T-cell (primary cell): ENCODE data around the gene NISCH. TPM values are rescaled to one million over a fixed set of nuclear protein-coding genes. Genes with fewer than 3 reads are reported as not detected.

ENCODE experiments used
- ATAC-seq, 4 experiments: fragments of 200-7000 bp in 3 of 4; fragments of 150-1000 bp in 1 of 4; cut with Tn5 transposase; replicated peaks in 1 of 4; 1 replicate in 3 of 4; 2 replicates in 1 of 4; pipeline ENCODE4 v1.10.0; 2021; ENCODE audit warnings: moderate library complexity in 3 of 4, mild to moderate bottlenecking in 2 of 4, moderate number of reproducible peaks in 1 of 4
- CTCF ChIA-PET, 2 donors: fragments of 300-600 bp; sonication (Branson Sonifier 250); formaldehyde crosslinking; loops; one replicate each; lab custom pipeline; 2022; ENCODE audit warnings: antibody characterized with exemption in 2 of 2; lab: Charles Lee
- POLR2A ChIA-PET, 2 donors: fragments of 300-600 bp; sonication (Branson Sonifier 250); formaldehyde crosslinking; loops; one replicate each; lab custom pipeline; 2022; ENCODE audit warnings: antibody characterized with exemption in 2 of 2; lab: Charles Lee
- DNase-seq, 35 experiments: peaks; one replicate each; pipeline versions ENCODE4 v3.0.0 to v3.0.0-alpha.2; 2013 to 2023
- H3K27ac ChIP-seq: one replicate; pipeline ENCODE4 v1.5.1; 2013; ENCODE audit warnings: low read length
- H3K27me3 ChIP-seq, 2 experiments: replicated peaks in 1 of 2; 1 replicate in 1 of 2; 2 replicates in 1 of 2; pipeline versions ENCODE4 v1.6.1 to v1.7.0; 2013; ENCODE audit warnings: low read length in 1 of 2, mixed read lengths in 1 of 2; ENCODE audit not compliant: control insufficient read depth in 2 of 2, insufficient read depth in 2 of 2; ENCODE audit errors: extremely low read depth in 1 of 2
- H3K36me3 ChIP-seq, 2 donors: 1 replicate in 1 of 2; 2 replicates in 1 of 2; pipeline versions ENCODE4 v1.6.1 to v1.7.0; 2013; ENCODE audit warnings: low read length in 1 of 2; ENCODE audit not compliant: control insufficient read depth in 2 of 2, insufficient read depth in 1 of 2; ENCODE audit errors: extremely low read depth in 1 of 2
- H3K4me1 ChIP-seq, 2 experiments: 1 replicate in 1 of 2; 2 replicates in 1 of 2; pipeline versions ENCODE4 v1.6.1 to v1.7.0; 2013; ENCODE audit warnings: low read length in 2 of 2, mixed read lengths in 1 of 2; ENCODE audit not compliant: insufficient read depth in 2 of 2, control insufficient read depth in 1 of 2; ENCODE audit errors: extremely low read depth in 1 of 2
- H3K4me3 ChIP-seq, 2 donors: 1 replicate in 1 of 2; 2 replicates in 1 of 2; pipeline versions ENCODE4 v1.5.1 to v1.7.0; 2013; ENCODE audit warnings: mild to moderate bottlenecking in 2 of 2, low read length in 1 of 2, moderate library complexity in 1 of 2; ENCODE audit not compliant: control insufficient read depth in 1 of 2; ENCODE audit errors: extremely low read depth in 1 of 2
- H3K9me3 ChIP-seq: 2 replicates; pipeline ENCODE4 v1.7.0; 2013
- H3K27ac Mint-ChIP-seq, 2 donors: one replicate each; pipeline ENCODE4 v1.8.0; 2020 to 2021; ENCODE audit warnings: mild to moderate bottlenecking in 2 of 2, mixed read lengths in 2 of 2
- H3K27me3 Mint-ChIP-seq, 2 donors: one replicate each; pipeline ENCODE4 v1.8.0; 2021 to 2022; ENCODE audit warnings: mixed read lengths in 2 of 2
- H3K36me3 Mint-ChIP-seq: one replicate; pipeline ENCODE4 v1.8.0; 2021; ENCODE audit warnings: mixed read lengths
- H3K4me1 Mint-ChIP-seq, 3 donors: one replicate each; pipeline ENCODE4 v1.8.0; 2020 to 2022; ENCODE audit warnings: mixed read lengths in 3 of 3, mild to moderate bottlenecking in 1 of 3
- H3K4me3 Mint-ChIP-seq, 3 donors: one replicate each; pipeline ENCODE4 v1.8.0; 2020 to 2022; ENCODE audit warnings: mild to moderate bottlenecking in 3 of 3, mixed read lengths in 3 of 3, moderate library complexity in 3 of 3
- H3K9me3 Mint-ChIP-seq, 3 donors: one replicate each; pipeline ENCODE4 v1.8.0; 2020 to 2022; ENCODE audit warnings: mixed read lengths in 3 of 3
- WGBS: methylation state at CpG from one replicate; pipeline ENCODE4 v1.1.5; 2013; ENCODE audit warnings: missing lambda C conversion rate; ENCODE audit not compliant: insufficient coverage; 5-methylcytosine and 5-hydroxymethylcytosine counted together
- total RNA-seq, 35 experiments: library from RNA in 6 of 35; stranded (reverse) in 6 of 35; fragments of 120-200 nt in 1 of 35; gene quantifications; one replicate each; pipeline versions ENCODE4 v1.2.1 to v1.2.4 and lab custom pipeline; 2013 to 2026

Gene NISCH
- total RNA-seq, 5 donors from 2014 or later (not counting 1 experiment from before 2014, with no cell fraction given) = 152 to 171 (median 157) TPM

GRCh38 chr3:52477796-52478095 lies 22.3 kb downstream of the NISCH start:
- H3K4me3 Mint-ChIP-seq = no peak overlapping the region
- H3K9me3 Mint-ChIP-seq = no peaks in the 10 kb centered on the region
- H3K36me3 Mint-ChIP-seq = peaks cover 46% of the 10 kb centered on the region
- WGBS = 98% methylated on average over 5 of the region's 6 CpGs
- ChIA-PET POLR2A (no interaction called here), CTCF (no interaction called here)
- H3K27ac ChIP-seq = no peak overlapping the region
- H3K36me3 ChIP-seq = peaks cover 49 to 92% of the 10 kb centered on the region in 2 donors
- H3K27me3 Mint-ChIP-seq = no peaks in the 10 kb centered on the region
- DNase-seq (no peak), ATAC-seq (no peak)
- H3K27ac Mint-ChIP-seq = no peak overlapping the region
- no peaks in the 10 kb centered on the region for H3K9me3 ChIP-seq
- H3K27me3 ChIP-seq = no peaks in the 10 kb centered on the region
- no peak overlapping the region for H3K4me3 ChIP-seq
- no peaks in the 10 kb centered on the region for H3K4me1 Mint-ChIP-seq
- H3K4me1 ChIP-seq = no peaks in the 10 kb centered on the region

GRCh38 chr3:52479037-52479876 lies 23.9 kb downstream of the NISCH start:
- no peak for DNase-seq
- no peaks in the 10 kb centered on the region for H3K27me3 Mint-ChIP-seq
- ATAC-seq = no peak
- Histone ChIP-seq H3K36me3 (peaks cover 41 to 85% of the 10 kb centered on the region in 2 donors), H3K9me3 (no peaks in the 10 kb centered on the region), H3K27me3 (no peaks in the 10 kb centered on the region), H3K27ac (no peak overlapping the region), H3K4me3 (no peak overlapping the region), H3K4me1 (no peaks in the 10 kb centered on the region)
- ChIA-PET CTCF (no interaction called here), POLR2A (no interaction called here)
- H3K4me1 Mint-ChIP-seq = no peaks in the 10 kb centered on the region
- H3K27ac Mint-ChIP-seq = no peak overlapping the region
- H3K4me3 Mint-ChIP-seq = no peak overlapping the region
- no peaks in the 10 kb centered on the region for H3K9me3 Mint-ChIP-seq
- WGBS = 97% methylated on average over 7 of the region's 7 CpGs
- peaks cover 42% of the 10 kb centered on the region for H3K36me3 Mint-ChIP-seq

- no peak overlapping the region for H3K27ac ChIP-seq
- peaks cover 38 to 78% of the 10 kb centered on the region in 2 donors for H3K36me3 ChIP-seq
- Mint-ChIP-seq H3K4me1 (no peaks in the 10 kb centered on the region), H3K27me3 (no peaks in the 10 kb centered on the region), H3K36me3 (peaks cover 38% of the 10 kb centered on the region), H3K27ac (no peak overlapping the region), H3K4me3 (no peak overlapping the region), H3K9me3 (no peaks in the 10 kb centered on the region)
- no peak for DNase-seq
- no peak for ATAC-seq
- H3K4me1 ChIP-seq = no peaks in the 10 kb centered on the region
- WGBS = 94% methylated on average over 7 of the region's 16 CpGs
- no peaks in the 10 kb centered on the region for H3K27me3 ChIP-seq
- CTCF ChIA-PET = no interaction called here
- H3K9me3 ChIP-seq = no peaks in the 10 kb centered on the region
- POLR2A ChIA-PET = no interaction called here
- H3K4me3 ChIP-seq = no peak overlapping the region
Observed at GRCh38 chr3:52479877-52480575, 24.6 kb downstream of the NISCH start.

GRCh38 chr3:52480768-52481715 lies 25.6 kb downstream of the NISCH start:
- ATAC-seq = no peak
- 97% methylated on average over 17 of the region's 27 CpGs for WGBS
- H3K4me3 Mint-ChIP-seq = no peak overlapping the region

DNA sequence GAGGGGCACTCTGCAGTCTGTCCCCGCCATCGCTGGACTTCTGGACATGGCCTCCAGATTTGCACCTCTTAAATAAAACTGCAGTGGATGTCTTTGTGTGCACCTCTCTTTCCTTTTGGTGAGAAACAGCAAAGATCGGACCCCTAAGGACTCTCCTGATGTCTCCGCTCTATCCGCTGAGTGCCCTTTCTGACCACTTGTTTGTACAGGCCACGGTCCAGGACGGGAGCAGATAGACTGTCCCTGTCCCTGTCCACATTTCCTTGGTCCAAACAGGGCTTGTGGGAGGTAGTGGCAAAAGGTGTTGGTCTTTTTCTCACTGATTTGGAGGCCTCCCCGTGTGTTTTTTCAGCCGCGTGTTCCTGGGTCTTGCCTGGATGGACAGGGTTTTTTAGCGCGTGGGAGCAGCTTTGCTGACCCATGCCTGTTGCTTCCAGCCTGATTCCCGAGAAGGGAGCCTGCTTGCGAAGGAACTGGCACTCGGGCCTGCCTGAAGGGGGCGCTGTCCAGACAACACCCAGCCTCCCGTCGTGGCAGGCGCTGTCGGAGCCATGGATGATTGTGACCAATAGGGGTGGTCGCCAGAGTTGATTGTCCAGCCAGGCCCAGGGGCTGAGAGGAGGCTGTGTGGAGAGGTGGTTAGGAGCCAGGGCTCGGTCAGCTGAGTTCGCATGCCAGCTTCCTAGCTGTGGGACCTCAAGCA lies 26.6 kb downstream of the NISCH start:
- H3K27me3 Mint-ChIP-seq = no peaks in the 10 kb centered on the region
- H3K4me3 Mint-ChIP-seq = no peak overlapping the region
- no peak overlapping the region for H3K4me3 ChIP-seq
- DNase-seq = peak in 5 of 35 experiments; percentile 11 to 34 (median 16)
- H3K9me3 ChIP-seq = no peaks in the 10 kb centered on the region
- no peak overlapping the region for H3K27ac Mint-ChIP-seq
- 94% methylated on average over 22 of the region's 23 CpGs for WGBS
- no peaks in the 10 kb centered on the region for H3K4me1 Mint-ChIP-seq
- H3K36me3 Mint-ChIP-seq = peaks cover 33% of the 10 kb centered on the region
- no peak overlapping the region for H3K27ac ChIP-seq
- ATAC-seq = no peak
- no peaks in the 10 kb centered on the region for H3K4me1 ChIP-seq
- ChIA-PET POLR2A (no interaction called here), CTCF (no interaction called here)
- H3K9me3 Mint-ChIP-seq = no peaks in the 10 kb centered on the region
- H3K27me3 ChIP-seq = no peaks in the 10 kb centered on the region
- peaks cover 41 to 74% of the 10 kb centered on the region in 2 donors for H3K36me3 ChIP-seq

More at GRCh38 chr3:52480768-52481715, 25.6 kb downstream of the NISCH start:
- H3K4me3 ChIP-seq = no peak overlapping the region
- H3K4me1 ChIP-seq = no peaks in the 10 kb centered on the region
- no peaks in the 10 kb centered on the region for H3K9me3 ChIP-seq
- Mint-ChIP-seq H3K27ac (no peak overlapping the region), H3K27me3 (no peaks in the 10 kb centered on the region), H3K4me1 (no peaks in the 10 kb centered on the region), H3K36me3 (peaks cover 33% of the 10 kb centered on the region), H3K9me3 (no peaks in the 10 kb centered on the region)
- H3K36me3 ChIP-seq = peaks cover 42 to 75% of the 10 kb centered on the region in 2 donors
- ChIA-PET CTCF (no interaction called here), POLR2A (no interaction called here)
- no peaks in the 10 kb centered on the region for H3K27me3 ChIP-seq
- H3K27ac ChIP-seq = no peak overlapping the region
- no peak for DNase-seq

GRCh38 chr3:52483081-52483480 lies 27.7 kb downstream of the NISCH start:
- Mint-ChIP-seq H3K27ac (no peak overlapping the region), H3K4me1 (no peaks in the 10 kb centered on the region), H3K36me3 (peaks cover 35% of the 10 kb centered on the region), H3K9me3 (no peaks in the 10 kb centered on the region), H3K27me3 (no peaks in the 10 kb centered on the region), H3K4me3 (no peak overlapping the region)
- Histone ChIP-seq H3K9me3 (no peaks in the 10 kb centered on the region), H3K27me3 (no peaks in the 10 kb centered on the region), H3K4me3 (no peak overlapping the region), H3K27ac (no peak overlapping the region), H3K4me1 (no peaks in the 10 kb centered on the region), H3K36me3 (peaks cover 35 to 74% of the 10 kb centered on the region in 2 donors)
- POLR2A ChIA-PET = no interaction called here
- WGBS = 96% methylated on average over 11 of the region's 14 CpGs
- CTCF ChIA-PET = no interaction called here
- DNase-seq (no peak), ATAC-seq (no peak)
